UCSD-AML1 (cell line): ENCODE results near the gene SRP14.
A peak's percentile ranks its signal among the peaks of the same experiment; 100 is the strongest.
"Not testable (repeated sequence)": the region's sequence is repeated elsewhere in the genome, so short reads cannot be mapped to it uniquely, and the experiment has no call there.

Experiments used
- DNase-seq: peaks from one replicate; lab custom pipeline; 2025; ENCODE audit not compliant: unreplicated experiment; lab: John Stamatoyannopoulos, UW

SRP14 gene

GRCh38 chr15:40051616-40052415 lies 12.8 kb upstream of the SRP14 start:
- DNase-seq, result no peak

GRCh38 chr15:40050788-40051470 lies 11.9 kb upstream of the SRP14 start:
- no peak for DNase-seq

GRCh38 chr15:40048926-40049475 lies 10.0 kb upstream of the SRP14 start:
- DNase-seq, result no peak

- peak; percentile 68 for DNase-seq
These were observed 9.3 kb upstream of the SRP14 start for GRCh38 chr15:40048211-40048792.

DNA sequence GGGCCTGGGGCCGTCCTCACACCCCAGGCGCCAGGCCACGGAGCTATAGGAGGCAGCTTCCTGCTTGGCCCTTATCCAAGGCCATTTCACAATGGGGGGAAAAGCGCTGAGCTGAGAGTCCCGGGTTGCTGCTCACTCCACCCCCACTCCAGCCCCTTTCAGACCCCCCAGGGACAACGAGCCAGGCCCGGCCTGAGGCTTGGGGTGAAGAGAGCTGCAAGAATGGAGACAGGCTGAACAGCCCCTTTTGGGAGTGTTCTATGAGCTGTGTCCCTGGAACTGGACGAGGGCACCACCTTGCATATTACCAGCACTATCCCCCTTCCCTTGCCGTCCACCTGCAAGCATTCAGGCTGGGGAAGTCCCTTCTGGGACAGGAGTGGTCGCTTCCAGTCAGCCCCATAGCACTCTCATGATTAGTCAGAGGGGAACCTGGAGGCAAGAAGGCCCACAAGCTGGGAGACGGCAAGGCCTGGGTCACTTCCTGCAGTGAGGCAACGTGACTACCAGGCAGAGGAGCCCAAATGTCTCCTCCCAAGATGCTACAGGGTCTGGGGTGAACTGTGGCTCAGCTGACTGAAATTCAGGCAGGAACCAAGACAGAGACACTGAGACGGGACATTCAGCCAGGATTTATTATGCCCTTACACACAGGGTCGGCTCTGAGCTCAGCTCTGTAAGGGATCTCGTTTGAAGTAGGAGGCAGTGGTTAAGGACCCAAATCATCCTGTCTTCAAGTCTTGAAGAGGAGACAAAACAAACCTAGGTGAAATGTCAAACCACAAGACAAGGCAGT lies 8.6 kb upstream of the SRP14 start:
- peak; percentile 62 for DNase-seq

DNA sequence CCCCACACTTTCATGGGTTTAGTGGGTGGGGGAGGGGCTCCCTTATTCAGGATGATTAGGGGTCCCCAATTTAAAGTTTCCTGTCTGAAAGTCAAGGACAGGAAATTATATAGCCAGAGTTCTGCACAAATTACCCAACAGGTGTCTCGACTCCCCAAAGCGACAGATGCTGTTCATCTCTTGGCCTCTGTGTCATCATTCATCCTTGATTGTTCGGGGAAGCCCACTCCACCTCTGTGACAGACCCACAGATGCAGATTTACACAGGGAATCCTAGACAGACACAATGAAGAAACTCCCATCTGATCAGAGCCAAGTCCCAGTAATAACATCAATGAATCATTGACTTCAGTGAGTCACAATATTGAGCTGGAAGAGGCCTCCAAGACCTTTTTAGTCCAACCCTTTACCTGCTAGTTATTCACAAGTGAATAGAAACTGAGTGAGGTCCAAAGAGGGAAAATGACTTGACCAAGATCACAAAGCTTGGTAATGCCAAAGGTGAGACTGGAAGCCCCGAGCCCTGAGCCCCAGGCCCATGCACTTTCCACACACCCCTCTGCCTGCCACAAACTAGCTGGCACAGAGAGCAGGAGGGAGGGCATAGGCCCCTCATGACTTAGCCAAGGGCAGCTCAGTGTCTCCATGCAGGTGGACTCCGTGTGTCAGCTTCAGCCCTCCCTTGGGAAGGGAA lies 7.9 kb upstream of the SRP14 start:
- DNase-seq, result no peak

GRCh38 chr15:40045572-40046217 lies 6.7 kb upstream of the SRP14 start:
- no peak for DNase-seq

DNA sequence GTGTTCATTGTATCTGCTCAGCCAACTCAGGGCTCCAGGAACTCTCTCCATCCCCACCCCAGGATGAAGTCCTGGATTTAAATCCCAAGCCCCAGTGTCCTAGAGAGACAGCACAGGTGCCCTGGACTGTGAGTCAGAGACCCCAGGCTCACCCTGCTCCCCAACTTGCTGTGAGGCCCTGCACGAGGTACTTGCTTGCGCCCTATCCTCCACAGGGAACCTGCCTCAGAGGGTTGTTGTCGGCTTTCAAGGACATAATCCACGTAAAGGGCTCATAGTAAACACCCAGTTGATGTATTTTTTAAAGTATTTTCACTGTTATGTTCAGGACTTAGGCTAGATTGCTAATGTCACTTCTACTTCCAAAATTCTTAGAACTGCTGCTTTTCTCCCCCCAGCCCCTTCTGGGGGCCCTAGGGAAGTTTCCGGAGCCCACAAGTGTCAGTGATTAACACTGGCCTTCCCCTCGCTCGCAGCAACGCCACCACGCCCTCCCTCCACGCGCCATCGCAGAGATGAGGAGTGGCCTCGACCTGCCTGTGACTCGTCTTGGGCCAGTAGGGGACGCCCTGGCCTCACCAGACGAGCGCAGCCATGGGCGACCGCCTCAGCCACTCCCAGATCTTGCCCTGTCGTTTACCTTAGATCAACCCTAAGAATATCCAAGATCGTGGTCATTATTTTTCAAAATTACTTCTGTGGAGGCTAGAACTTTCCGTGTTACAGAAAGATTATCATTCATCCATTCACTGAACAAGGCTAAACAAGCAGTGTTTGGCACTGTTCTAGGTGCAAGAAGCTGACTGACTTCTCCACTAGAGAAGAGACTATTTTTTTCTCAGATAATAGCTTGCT lies 6.0 kb upstream of the SRP14 start:
- peak; percentile 86 for DNase-seq

GRCh38 chr15:40043927-40044716 lies 5.1 kb upstream of the SRP14 start:
- DNase-seq, result no peak

GRCh38 chr15:40042791-40043320 lies 3.9 kb upstream of the SRP14 start:
- DNase-seq, result no peak

DNA sequence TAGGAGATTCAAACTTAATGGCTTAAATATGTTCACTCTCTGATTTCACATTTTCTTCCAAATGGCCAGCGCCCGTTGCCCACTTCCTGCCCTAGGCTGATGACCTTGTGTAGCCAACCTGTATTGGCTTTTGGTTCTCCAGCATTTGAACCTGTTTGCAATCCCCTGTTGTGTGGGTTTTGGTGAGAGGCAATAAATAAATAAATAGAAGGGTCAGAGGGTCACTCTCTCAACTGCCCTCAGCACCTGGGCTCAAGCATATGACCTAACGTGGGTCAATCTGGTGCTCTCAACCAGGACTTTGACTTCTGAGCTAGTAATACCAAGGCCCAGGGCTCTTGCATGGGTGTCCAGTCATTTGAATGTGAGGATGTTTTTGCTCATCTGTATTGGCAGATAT lies 1.8 kb upstream of the SRP14 start:
- no peak for DNase-seq

- DNase-seq, result no peak
These were observed 1.3 kb upstream of the SRP14 start for GRCh38 chr15:40040293-40040635.

DNA sequence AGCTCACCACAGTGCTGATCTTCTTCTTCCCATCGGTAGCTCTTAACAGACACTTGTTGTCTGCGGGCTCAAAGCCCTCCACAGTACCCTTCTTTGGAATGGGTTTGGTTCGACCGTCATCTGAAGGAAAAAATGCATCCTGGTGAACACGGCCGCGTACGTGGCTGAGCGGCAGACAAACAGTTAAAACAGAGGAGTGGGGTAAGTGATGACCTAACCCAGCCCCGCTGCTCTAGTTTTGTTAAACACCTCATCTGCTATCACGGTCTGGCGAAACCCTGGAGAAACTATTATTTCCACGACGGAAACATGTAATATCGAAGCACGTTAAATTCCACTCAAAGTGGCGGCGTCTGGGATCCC lies 725 bp downstream of the SRP14 start:
- no peak for DNase-seq

DNA sequence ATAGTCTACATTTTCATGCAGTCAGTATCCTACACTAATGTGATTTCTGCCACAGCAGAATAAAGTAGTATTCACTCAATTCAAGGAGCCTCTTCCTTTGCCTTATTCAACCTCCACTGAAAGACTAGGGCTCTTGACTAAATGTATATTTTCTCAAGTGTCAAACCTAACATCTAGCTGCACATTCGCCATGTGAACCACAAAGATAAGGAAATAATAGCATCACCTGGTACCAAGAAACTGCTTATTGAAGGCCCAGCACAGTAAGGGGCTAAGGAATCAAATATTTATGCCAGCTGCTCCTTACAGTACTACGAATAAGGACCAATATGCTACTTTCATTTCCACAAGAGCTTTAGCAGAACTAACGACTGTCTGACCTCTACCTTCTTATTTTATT lies 1.3 kb downstream of the SRP14 start:
- no peak for DNase-seq

DNA sequence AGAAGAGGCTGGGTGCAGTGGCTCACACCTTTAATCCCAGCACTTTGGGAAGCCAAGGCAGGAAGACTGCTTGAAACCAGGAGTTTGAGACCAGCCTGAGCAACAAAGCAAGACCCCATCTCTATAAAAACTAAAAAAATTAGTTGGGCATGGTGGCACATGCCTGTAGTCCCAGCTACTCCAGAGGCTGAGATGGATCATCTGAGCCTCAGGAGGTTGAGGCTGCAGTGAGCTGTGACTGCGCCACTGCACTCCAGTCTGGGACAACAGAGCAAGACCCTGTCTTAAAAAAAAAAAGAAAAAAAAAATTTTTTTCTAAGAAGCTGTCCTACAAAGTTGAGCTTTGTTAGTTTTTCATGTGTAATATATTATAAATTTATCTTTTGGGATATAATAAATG lies 3.8 kb downstream of the SRP14 start:
- not testable (repeated sequence) for DNase-seq

GRCh38 chr15:40034186-40034946 lies 4.6 kb downstream of the SRP14 start:
- DNase-seq, result no peak

GRCh38 chr15:40032125-40032839 lies 6.7 kb downstream of the SRP14 start:
- no peak for DNase-seq
